GM23338 (cell line): Measurements from ENCODE around the gene ZNF429. TPM values are rescaled to one million over a fixed set of nuclear protein-coding genes. Genes with fewer than 3 reads are reported as not detected.
"Not testable (repeated sequence)": the region's sequence is repeated elsewhere in the genome, so short reads cannot be mapped to it uniquely, and the experiment has no call there.

Experiments used
- ATAC-seq: fragments of 200-7000 bp; cut with Tn5 transposase; 3 replicates; pipeline ENCODE4 v1.9.1; 2020
- DNase-seq: peaks from one replicate; pipeline ENCODE4 v3.0.0-alpha.2; 2015; ENCODE audit warnings: low spot score
- H2AFZ ChIP-seq: fragments of 200-600 bp; sonication (generic); 2 replicates; pipeline ENCODE4 v1.8.0; 2016; ENCODE audit warnings: antibody characterized with exemption, mild to moderate bottlenecking, moderate library complexity
- H3F3A ChIP-seq: fragments of 200-600 bp; sonication (generic); replicated peaks from 2 replicates; pipeline ENCODE4 v1.8.0; 2017; ENCODE audit warnings: antibody characterized with exemption, mixed run types, low read depth
- H3K27ac ChIP-seq: fragments of 200-600 bp; sonication (generic); 2 replicates; pipeline ENCODE4 v1.6.1; 2016; ENCODE audit warnings: low read depth
- H3K27me3 ChIP-seq: fragments of 200-600 bp; sonication (generic); 2 replicates; pipeline ENCODE4 v1.8.0; 2016; ENCODE audit warnings: mild to moderate bottlenecking, mixed run types, moderate library complexity; ENCODE audit not compliant: insufficient read depth
- H3K36me3 ChIP-seq: fragments of 200-600 bp; sonication (generic); 2 replicates; pipeline ENCODE4 v1.8.0; 2016; ENCODE audit warnings: mild to moderate bottlenecking; ENCODE audit not compliant: insufficient read depth
- H3K4me1 ChIP-seq: fragments of 200-600 bp; sonication (generic); 2 replicates; pipeline ENCODE4 v1.8.0; 2016; ENCODE audit warnings: mild to moderate bottlenecking, moderate library complexity; ENCODE audit not compliant: insufficient read depth
- H3K4me2 ChIP-seq: fragments of 200-600 bp; sonication (generic); 2 replicates; pipeline ENCODE4 v1.7.1; 2017; ENCODE audit warnings: mixed run types
- H3K4me3 ChIP-seq: fragments of 200-600 bp; sonication (generic); 2 replicates; pipeline ENCODE4 v1.6.1; 2016; ENCODE audit warnings: mixed run types
- H3K79me2 ChIP-seq: fragments of 200-600 bp; sonication (generic); replicated peaks from 2 replicates; pipeline ENCODE4 v1.8.0; 2017; ENCODE audit warnings: mild to moderate bottlenecking; ENCODE audit not compliant: insufficient read depth
- H3K9me2 ChIP-seq: fragments of 200-600 bp; sonication (generic); 2 replicates; pipeline ENCODE4 v1.8.0; 2017; ENCODE audit not compliant: insufficient read depth
- H4K20me1 ChIP-seq: fragments of 200-600 bp; sonication (generic); replicated peaks from 2 replicates; pipeline ENCODE4 v1.8.0; 2017; ENCODE audit warnings: mild to moderate bottlenecking; ENCODE audit not compliant: insufficient read depth
- H3K27ac Mint-ChIP-seq: 2 replicates; pipeline ENCODE4 v1.8.0; 2020; ENCODE audit warnings: inconsistent platforms, mild to moderate bottlenecking, moderate library complexity, mixed read lengths
- H3K27me3 Mint-ChIP-seq: 3 replicates; pipeline ENCODE4 v1.8.0; 2022; ENCODE audit warnings: low read depth, mild to moderate bottlenecking, moderate library complexity, mixed read lengths, inconsistent platforms; ENCODE audit not compliant: insufficient read depth, poor library complexity
- H3K36me3 Mint-ChIP-seq: 3 replicates; pipeline ENCODE4 v1.8.0; 2021; ENCODE audit warnings: low read depth, mild to moderate bottlenecking, inconsistent platforms, moderate library complexity, mixed read lengths
- H3K4me1 Mint-ChIP-seq: 3 replicates; pipeline ENCODE4 v1.8.0; 2020; ENCODE audit warnings: mild to moderate bottlenecking, inconsistent platforms, mixed read lengths
- H3K4me3 Mint-ChIP-seq: 3 replicates; pipeline ENCODE4 v1.8.0; 2021; ENCODE audit warnings: moderate library complexity, mild to moderate bottlenecking, inconsistent platforms, mixed read lengths
- H3K9me3 Mint-ChIP-seq: 3 replicates; pipeline ENCODE4 v1.8.0; 2020; ENCODE audit warnings: moderate library complexity, mild to moderate bottlenecking, inconsistent platforms, mixed read lengths
- CREB1 ChIP-seq: fragments of 250-450 bp; sonication (Bioruptor Pico); IDR thresholded peaks from 2 replicates; pipeline ENCODE4 v1.5.0; 2020; ENCODE audit warnings: low read depth, mild to moderate bottlenecking, moderate library complexity
- EZH2 ChIP-seq: fragments of 200-600 bp; sonication (generic); IDR thresholded peaks from one replicate; pipeline ENCODE4 v1.8.0; 2017; ENCODE audit warnings: antibody characterized with exemption, mild to moderate bottlenecking, low read depth; ENCODE audit not compliant: unreplicated experiment
- JUNB ChIP-seq: IDR thresholded peaks from one replicate; pipeline ENCODE4 v1.6.1; 2016; ENCODE audit warnings: antibody characterized with exemption; ENCODE audit not compliant: unreplicated experiment
- NANOG ChIP-seq: IDR thresholded peaks from 2 replicates; pipeline ENCODE4 v1.6.1; 2016; ENCODE audit warnings: antibody characterized with exemption, borderline replicate concordance
- POLR2AphosphoS5 ChIP-seq: IDR thresholded peaks from 2 replicates; pipeline ENCODE4 v1.6.1; 2016; ENCODE audit warnings: antibody characterized with exemption, low read depth
- STAT1 ChIP-seq: IDR thresholded peaks from one replicate; pipeline ENCODE4 v1.6.1; 2016; ENCODE audit warnings: antibody characterized with exemption; ENCODE audit not compliant: unreplicated experiment
- ZNF114 ChIP-seq: fragments of 250-450 bp; sonication (Bioruptor Pico); IDR thresholded peaks from 2 replicates; pipeline ENCODE4 v1.5.0; 2020; ENCODE audit warnings: mild to moderate bottlenecking, moderate library complexity
- ZNF331 ChIP-seq: fragments of 250-450 bp; sonication (Bioruptor Pico); IDR thresholded peaks from 2 replicates; pipeline ENCODE4 v1.5.0; 2020; ENCODE audit warnings: low read depth, mild to moderate bottlenecking, moderate library complexity
- polyA plus RNA-seq: library from polyadenylated mRNA; unstranded; fragments of >200 nt; fragmentation: Nextera tagmentation; extraction: Ambion mirVana; gene quantifications from 2 replicates; pipeline ENCODE4 v1.2.1, GENCODE V29; 2016
- total RNA-seq: library from RNA; depleted of rRNA; stranded (reverse); fragments of >200 nt; shearing (Covaris generic); gene quantifications from 2 replicates; pipeline ENCODE4 v1.2.3, GENCODE V29; 2014
- TF ChIP-seq, protein P1 (sequence below): IDR thresholded peaks from one replicate; pipeline ENCODE4 v1.6.1; 2018; ENCODE audit warnings: antibody characterized with exemption; ENCODE audit not compliant: unreplicated experiment

Gene ZNF429
- total and polyA plus RNA-seq, 2 experiments from 2014 or later = 13.4 to 18.9 TPM

DNA sequence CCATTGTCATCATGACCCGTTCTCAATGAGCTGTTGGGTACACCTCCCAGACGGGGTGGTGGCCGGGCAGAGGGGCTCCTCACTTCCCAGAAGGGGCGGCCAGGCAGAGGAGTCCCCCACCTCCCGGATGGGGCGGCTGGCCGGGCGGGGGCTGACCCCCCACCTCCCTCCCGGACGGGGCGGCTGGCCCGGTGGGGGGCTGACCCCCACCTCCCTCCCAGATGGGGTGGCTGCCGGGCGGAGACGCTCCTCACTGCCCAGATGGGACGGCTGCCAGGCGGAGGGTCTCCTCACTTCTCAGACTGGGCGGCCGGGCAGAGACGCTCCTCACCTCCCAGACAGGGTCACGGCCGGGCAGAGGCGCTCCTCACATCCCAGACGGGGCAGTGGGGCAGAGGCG lies 5.7 kb downstream of the ZNF429 start:
- peaks cover 40% of the 10 kb centered on the region for H3K79me2 ChIP-seq
- not testable (repeated sequence) for H3K27me3 ChIP-seq, H3K4me2 ChIP-seq, ATAC-seq, H3K4me3 ChIP-seq, H2AFZ ChIP-seq, DNase-seq, H3K27ac ChIP-seq, H3K4me3 Mint-ChIP-seq, H3F3A ChIP-seq, H3K27ac Mint-ChIP-seq, H4K20me1 ChIP-seq, H3K4me1 Mint-ChIP-seq, H3K4me1 ChIP-seq, H3K9me2 ChIP-seq, H3K36me3 ChIP-seq, H3K27me3 Mint-ChIP-seq
- Mint-ChIP-seq H3K9me3 (peaks cover 55% of the 10 kb centered on the region), H3K36me3 (peaks cover 77% of the 10 kb centered on the region)

DNA sequence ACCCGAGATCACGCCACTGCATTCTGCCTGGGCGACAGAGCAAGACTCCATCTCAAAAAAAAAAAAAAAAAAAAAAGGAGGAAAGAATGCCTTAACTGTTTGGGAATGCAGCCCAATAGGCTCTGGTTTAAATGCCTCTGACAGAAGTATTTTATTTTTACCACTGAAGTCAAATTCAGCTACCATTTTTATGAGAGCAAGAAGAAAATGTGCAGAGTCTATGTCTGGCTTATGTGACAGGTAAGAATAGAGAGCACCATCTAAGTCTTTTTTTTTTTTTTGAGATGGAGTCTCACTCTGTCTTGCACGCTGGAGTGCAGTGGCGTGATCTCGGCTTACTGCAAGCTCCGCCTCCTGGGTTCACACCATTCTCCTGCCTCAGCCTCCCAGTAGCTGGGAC lies 7.2 kb downstream of the ZNF429 start:
- H3K4me1 ChIP-seq, DNase-seq, H3K27ac Mint-ChIP-seq, H3K9me2 ChIP-seq, H3K4me3 ChIP-seq, H4K20me1 ChIP-seq, H3K27me3 ChIP-seq, H3K4me2 ChIP-seq, H3K36me3 ChIP-seq, H3K4me1 Mint-ChIP-seq, H3K27me3 Mint-ChIP-seq, H2AFZ ChIP-seq, H3K27ac ChIP-seq, H3K4me3 Mint-ChIP-seq, H3F3A ChIP-seq, ATAC-seq: not testable (repeated sequence)
- Mint-ChIP-seq H3K9me3 (peaks cover 69% of the 10 kb centered on the region), H3K36me3 (peaks cover 80% of the 10 kb centered on the region)
- H3K79me2 ChIP-seq = peaks cover 40% of the 10 kb centered on the region

DNA sequence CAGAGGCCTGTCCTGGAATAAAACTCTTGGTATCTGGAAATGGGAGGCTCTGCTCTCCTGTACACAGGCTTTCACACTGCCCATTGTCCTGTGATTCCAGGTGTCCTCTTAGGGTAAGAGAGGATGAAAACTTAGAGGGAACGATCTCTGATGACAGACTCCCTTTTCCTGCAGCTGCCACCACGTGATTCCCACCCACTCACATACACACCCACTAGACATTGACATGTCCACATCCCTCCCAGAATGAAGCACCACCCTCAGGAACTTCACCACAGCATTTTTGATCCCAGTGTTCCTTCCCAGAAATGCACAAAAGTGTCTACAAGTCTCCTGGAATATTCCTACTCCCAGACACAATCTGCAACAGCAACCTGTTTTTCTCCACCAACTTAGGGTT lies 8.2 kb downstream of the ZNF429 start:
- Histone ChIP-seq H3K27me3 (no peaks in the 10 kb centered on the region), H3K36me3 (peaks cover 9% of the 10 kb centered on the region), H3K9me2 (no peaks in the 10 kb centered on the region), H3K4me2 (no peak overlapping the region), H3K79me2 (peaks cover 41% of the 10 kb centered on the region), H3K4me1 (peaks cover 3% of the 10 kb centered on the region; the same call in 1 of the 2 replicates), H2AFZ (no peak overlapping the region), H3K27ac (no peak overlapping the region), H3K4me3 (no peak overlapping the region), H3F3A (no peaks in the 10 kb centered on the region), H4K20me1 (no peaks in the 10 kb centered on the region)
- no peak overlapping the region for H3K4me3 Mint-ChIP-seq
- H3K27me3 Mint-ChIP-seq = peaks cover 7% of the 10 kb centered on the region
- peaks cover 80% of the 10 kb centered on the region for H3K36me3 Mint-ChIP-seq
- H3K27ac Mint-ChIP-seq = no peak overlapping the region
- H3K9me3 Mint-ChIP-seq = peaks cover 72% of the 10 kb centered on the region
- no peak for DNase-seq
- no peak for ATAC-seq
- H3K4me1 Mint-ChIP-seq = no peaks in the 10 kb centered on the region
- TF ChIP-seq NANOG (no peak), ZNF331 (CRISPR knock-in tag) (no peak), STAT1 (no peak), CREB1 (CRISPR knock-in tag) (no peak), JUNB (no peak), POLR2AphosphoS5 (no peak), EZH2 (no peak), ZNF114 (CRISPR knock-in tag) (no peak)
- TF ChIP-seq, protein P1, sequence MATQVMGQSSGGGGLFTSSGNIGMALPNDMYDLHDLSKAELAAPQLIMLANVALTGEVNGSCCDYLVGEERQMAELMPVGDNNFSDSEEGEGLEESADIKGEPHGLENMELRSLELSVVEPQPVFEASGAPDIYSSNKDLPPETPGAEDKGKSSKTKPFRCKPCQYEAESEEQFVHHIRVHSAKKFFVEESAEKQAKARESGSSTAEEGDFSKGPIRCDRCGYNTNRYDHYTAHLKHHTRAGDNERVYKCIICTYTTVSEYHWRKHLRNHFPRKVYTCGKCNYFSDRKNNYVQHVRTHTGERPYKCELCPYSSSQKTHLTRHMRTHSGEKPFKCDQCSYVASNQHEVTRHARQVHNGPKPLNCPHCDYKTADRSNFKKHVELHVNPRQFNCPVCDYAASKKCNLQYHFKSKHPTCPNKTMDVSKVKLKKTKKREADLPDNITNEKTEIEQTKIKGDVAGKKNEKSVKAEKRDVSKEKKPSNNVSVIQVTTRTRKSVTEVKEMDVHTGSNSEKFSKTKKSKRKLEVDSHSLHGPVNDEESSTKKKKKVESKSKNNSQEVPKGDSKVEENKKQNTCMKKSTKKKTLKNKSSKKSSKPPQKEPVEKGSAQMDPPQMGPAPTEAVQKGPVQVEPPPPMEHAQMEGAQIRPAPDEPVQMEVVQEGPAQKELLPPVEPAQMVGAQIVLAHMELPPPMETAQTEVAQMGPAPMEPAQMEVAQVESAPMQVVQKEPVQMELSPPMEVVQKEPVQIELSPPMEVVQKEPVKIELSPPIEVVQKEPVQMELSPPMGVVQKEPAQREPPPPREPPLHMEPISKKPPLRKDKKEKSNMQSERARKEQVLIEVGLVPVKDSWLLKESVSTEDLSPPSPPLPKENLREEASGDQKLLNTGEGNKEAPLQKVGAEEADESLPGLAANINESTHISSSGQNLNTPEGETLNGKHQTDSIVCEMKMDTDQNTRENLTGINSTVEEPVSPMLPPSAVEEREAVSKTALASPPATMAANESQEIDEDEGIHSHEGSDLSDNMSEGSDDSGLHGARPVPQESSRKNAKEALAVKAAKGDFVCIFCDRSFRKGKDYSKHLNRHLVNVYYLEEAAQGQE = no peak
